ENCODE measurements around the gene JAG1.

DNA sequence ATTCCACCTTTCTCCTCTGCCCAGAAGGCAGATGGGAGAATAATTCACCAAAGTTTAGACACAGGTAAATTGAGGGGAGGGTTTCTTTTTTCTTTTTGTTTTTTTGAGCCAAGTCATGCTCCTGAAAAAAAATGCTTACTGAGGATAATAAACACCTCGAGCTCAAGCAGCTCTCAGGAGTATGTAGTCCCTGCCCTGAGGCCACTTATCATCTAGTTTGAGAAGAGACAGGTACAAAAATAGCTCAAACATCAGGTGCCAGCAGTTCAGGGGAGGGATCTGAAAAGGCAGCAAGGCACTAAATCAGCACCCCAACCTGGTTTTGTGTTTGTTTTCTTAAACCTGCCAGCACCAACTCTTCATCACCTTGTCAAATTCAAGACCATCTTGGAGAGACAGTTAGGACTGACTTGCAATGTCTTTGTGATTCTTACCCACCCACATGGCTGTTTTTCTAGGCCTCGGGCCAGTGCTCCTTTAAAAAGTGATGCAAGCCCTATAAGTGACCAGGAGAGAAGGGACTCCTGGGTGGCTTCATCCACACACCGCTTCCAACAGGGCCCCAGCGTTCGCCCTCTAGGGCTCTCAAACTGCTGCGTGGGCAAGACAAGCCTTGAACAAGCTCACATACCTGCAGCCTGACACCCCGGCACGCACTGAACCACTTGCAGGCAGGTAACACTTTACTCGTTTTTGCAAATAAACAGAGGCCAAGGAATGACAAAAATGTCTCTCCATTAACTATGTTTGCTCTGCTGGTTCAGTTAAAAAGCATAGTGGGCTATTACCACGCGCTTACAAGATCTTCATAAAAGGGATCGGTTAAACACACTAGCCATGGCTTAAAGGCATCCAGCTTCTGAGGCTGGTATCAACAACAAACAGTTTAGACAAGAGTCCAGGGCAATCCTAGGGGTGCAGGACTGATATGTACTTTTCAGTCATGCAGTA is 13.9 kb downstream of the JAG1 start:
- TF ChIP-seq, protein P1, sequence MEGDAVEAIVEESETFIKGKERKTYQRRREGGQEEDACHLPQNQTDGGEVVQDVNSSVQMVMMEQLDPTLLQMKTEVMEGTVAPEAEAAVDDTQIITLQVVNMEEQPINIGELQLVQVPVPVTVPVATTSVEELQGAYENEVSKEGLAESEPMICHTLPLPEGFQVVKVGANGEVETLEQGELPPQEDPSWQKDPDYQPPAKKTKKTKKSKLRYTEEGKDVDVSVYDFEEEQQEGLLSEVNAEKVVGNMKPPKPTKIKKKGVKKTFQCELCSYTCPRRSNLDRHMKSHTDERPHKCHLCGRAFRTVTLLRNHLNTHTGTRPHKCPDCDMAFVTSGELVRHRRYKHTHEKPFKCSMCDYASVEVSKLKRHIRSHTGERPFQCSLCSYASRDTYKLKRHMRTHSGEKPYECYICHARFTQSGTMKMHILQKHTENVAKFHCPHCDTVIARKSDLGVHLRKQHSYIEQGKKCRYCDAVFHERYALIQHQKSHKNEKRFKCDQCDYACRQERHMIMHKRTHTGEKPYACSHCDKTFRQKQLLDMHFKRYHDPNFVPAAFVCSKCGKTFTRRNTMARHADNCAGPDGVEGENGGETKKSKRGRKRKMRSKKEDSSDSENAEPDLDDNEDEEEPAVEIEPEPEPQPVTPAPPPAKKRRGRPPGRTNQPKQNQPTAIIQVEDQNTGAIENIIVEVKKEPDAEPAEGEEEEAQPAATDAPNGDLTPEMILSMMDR (IDR thresholded peaks at IDR 0.05; ENCODE audit: low read depth, low read length, poor library complexity, severe bottlenecking), result no peak
- no peak for TF ChIP-seq EZH2phosphoT487 (IDR thresholded peaks at IDR 0.05; ENCODE audit: borderline replicate concordance, low read length)

All from DOHH2 (cell line).